ENCODE data around the gene CRYL1.
A peak's percentile ranks its signal among the peaks of the same experiment; 100 is the strongest.

The CRYL1 gene

GRCh38 chr13:20394506-20394905 lies 131.2 kb downstream of the CRYL1 start:
- DNase-seq: no peak

- no peak for DNase-seq
These were observed 131.5 kb downstream of the CRYL1 start for GRCh38 chr13:20394169-20394501.

DNA sequence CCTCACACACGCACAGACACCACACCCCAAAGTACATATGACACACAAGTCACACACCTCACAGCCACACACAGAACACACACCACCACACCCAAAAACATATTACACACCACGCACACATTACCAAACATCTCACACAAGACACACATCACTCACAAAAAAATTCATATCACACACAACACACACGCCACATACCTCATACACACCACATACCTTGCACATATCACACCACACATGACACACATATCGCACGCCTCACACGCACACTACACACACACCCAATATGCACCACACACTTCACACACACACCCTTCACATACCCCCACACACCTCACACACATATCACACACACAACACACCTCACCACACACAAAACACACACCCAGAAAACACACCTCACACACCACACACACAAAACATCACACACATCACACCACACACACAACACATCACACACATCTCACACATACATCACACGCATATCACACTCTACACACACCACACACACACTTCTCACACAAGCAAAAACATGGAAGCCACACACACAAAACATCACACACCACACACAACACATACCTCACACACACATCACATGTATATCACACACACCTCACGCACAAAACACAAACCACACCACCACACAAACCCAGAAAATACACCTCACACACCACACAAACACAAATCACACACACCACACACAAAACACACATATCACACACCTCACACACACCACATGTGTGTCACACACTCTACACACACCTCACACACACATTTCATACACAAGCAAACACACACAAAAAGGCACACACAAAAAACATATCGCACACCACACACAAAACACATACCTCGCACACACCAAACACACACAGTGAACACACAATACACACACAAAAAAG lies 132.1 kb downstream of the CRYL1 start:
- DNase-seq: no peak

- no peak for DNase-seq
These were observed 133.1 kb downstream of the CRYL1 start for GRCh38 chr13:20392530-20392929.

DNA sequence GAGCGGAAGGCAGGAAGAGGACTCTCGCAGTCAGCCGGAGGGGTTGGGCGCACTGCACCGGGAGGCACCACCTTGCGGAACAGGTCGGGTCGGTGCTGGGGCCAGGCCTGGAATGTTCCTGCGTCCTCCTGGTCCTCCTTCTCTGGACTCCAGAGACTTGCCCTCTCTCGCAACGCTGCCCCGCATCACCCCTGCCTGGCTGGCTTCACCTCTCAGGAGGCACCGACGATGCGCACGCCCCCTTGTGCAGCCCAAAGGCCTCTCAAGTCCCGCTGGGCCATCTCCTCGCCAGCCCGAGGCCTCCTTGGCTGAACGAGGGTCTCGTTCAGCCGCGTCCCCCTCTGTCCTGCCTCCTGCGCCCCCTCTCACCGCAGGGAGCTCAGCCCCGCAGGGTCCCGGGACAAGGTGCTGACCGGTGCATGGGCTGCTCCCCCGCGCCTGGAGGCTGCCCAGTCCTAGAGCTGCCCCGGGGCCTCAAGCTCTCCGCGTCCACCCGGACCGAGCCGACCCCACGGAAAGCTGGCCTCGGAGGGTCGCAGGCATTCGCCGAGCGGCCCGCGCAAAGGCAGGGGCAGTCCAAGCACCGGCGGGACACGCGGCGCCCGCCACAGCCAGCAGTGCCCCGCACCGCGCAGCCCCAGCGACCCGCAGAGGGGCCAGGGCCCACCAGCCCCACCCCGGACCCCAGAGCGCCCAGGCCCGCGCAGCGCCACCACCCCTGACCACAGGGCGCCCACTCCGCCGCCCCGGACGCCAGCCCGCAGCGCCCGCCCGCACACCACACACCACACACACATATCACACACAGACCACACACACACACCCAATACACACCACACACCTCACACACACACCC lies 133.8 kb downstream of the CRYL1 start:
- DNase-seq: no peak

- DNase-seq: no peak
These were observed 135.0 kb downstream of the CRYL1 start for GRCh38 chr13:20390526-20391175.

DNA sequence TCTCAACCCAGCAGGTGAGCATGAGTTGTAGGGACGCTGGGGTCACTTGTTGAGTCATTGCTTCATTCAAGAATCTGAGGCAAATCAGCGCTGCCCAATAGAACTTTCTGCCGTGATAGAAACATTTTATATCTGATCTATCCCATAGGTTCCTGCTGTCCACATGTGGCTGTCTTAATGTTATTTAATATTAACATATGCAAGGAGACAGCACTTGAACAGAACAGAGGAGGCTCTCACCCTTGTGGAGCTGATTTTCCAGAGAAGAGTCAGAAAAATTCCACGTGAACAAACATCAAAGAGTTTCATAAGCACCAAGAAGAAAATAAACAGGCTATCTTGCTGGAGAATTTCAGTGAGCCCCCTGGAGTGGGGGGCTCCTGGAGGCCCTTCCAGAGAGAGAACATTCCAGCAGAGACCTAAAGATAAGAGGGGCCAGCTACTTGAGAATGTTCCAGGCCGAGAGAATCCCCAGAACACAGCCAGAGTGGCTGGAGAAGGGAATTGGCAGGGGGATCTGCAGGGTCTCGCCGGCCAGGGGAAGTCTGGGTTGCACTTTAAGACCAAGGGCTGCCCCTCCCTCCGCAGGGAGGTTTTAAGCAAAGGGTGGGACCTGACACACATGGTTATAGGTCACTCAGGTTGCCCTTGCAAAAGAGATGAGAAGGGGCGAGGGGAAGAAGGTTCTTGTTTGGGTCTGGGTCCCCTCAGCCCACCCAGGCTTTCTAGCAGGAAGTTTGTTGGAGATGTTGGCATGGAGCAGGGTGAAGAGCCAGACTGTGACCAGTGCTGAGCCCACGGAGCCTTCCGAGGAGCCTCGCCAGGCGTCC lies 135.7 kb downstream of the CRYL1 start:
- DNase-seq: no peak

GRCh38 chr13:20388184-20388583 lies 137.5 kb downstream of the CRYL1 start:
- no peak for DNase-seq

- peak; percentile 44 for DNase-seq
These were observed 138.2 kb downstream of the CRYL1 start for GRCh38 chr13:20387441-20387971.

GRCh38 chr13:20387006-20387405 lies 138.7 kb downstream of the CRYL1 start:
- no peak for DNase-seq

- DNase-seq: no peak
These were observed 142.6 kb downstream of the CRYL1 start for GRCh38 chr13:20383058-20383457.

DNA sequence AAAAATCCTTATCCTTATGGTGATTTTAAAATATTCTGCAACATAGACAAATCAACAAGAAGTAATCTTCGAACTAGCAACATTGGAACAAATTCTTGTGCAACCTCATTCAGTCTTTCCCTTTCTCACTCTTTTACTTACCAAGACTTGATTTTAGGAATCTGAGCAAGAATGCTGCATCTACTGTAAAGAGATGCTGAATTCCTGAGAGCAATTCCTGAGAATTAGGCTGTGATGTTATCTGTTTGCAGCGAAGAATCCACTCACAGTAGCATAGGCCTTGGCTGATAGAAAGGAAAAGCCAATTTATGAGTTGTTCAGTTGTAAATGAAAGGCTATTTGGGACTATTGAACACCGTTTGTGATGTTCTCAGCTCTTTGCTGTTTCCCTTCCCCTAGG lies 144.3 kb downstream of the CRYL1 start:
- no peak for DNase-seq

GRCh38 chr13:20378721-20379120 lies 146.9 kb downstream of the CRYL1 start:
- no peak for DNase-seq

GRCh38 chr13:20377720-20378119 lies 147.9 kb downstream of the CRYL1 start:
- DNase-seq: no peak

- DNase-seq: no peak
These were observed 149.8 kb downstream of the CRYL1 start for GRCh38 chr13:20375871-20376270.

DNA sequence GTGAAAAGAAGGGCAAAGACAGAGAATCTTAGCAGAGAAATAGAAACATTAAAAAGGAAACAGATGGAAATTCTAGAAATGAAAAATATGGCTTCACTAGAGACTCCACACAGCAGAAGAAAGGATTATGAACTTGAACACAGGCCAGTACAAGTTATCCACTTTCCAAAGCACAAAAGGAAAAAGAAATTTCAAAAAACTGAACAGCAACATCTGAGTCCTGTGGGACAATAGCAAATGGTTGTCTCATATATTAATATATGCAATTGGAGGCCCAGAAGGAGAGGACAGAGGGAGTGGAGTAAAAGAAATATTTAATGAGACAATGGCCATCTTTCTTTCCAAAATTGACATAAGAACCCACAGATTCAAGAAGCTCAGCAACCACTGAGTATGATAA lies 151.8 kb downstream of the CRYL1 start:
- no peak for DNase-seq

GRCh38 chr13:20371825-20372224 lies 153.8 kb downstream of the CRYL1 start:
- no peak for DNase-seq

- no peak for DNase-seq
These were observed 154.7 kb downstream of the CRYL1 start for GRCh38 chr13:20370815-20371421.

- DNase-seq: no peak
These were observed 155.7 kb downstream of the CRYL1 start for GRCh38 chr13:20369886-20370361.

GRCh38 chr13:20366056-20366455 lies 159.6 kb downstream of the CRYL1 start:
- no peak for DNase-seq

DNA sequence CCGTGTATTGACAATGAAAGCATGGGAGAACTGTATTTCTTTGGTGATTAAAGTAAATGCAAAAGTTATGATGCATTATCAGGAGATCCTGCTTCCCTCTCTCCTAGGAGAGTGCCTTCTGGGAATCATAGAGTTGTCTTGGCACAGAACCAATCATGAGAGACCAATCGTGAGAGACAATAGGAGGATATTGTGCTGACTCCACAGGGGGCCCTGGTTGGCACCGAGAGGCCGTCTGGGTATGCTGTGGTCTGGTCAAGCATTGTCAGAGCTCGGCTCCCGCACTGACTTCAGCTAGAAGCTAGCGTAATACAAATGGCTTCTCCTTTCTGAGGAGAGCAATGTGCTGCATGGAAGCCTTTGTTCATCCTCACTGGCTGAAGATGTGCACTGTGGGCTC lies 162.1 kb downstream of the CRYL1 start:
- no peak for DNase-seq

GRCh38 chr13:20363172-20363571 lies 162.5 kb downstream of the CRYL1 start:
- DNase-seq: no peak

Measured in fibroblast of skin of right quadriceps (primary cell).